Ovary (tissue), 9 donors: Measurements from ENCODE around the gene HSPH1. TPM values are rescaled to one million over a fixed set of nuclear protein-coding genes. Genes with fewer than 3 reads are reported as not detected.

Experiments
- DNase-seq, 5 donors: peaks; one replicate each; pipeline ENCODE4 v3.0.0-alpha.2; 2019 to 2020
- H3K27ac ChIP-seq, 2 donors: fragments of 200-600 bp; one replicate each; pipeline versions ENCODE4 v1.5.1 to v1.8.0; 2019 to 2022
- H3K27me3 ChIP-seq: fragments of 200-600 bp; one replicate; pipeline ENCODE4 v1.8.0; 2022
- H3K36me3 ChIP-seq: fragments of 200-600 bp; sonication (generic); one replicate; pipeline ENCODE4 v1.5.1; 2019
- H3K4me1 ChIP-seq: one replicate; pipeline ENCODE4 v1.8.1; 2013; ENCODE audit warnings: mild to moderate bottlenecking, moderate library complexity; ENCODE audit not compliant: insufficient read depth
- H3K4me3 ChIP-seq: fragments of 200-600 bp; sonication (generic); one replicate; pipeline ENCODE4 v1.5.1; 2017
- H3K9me3 ChIP-seq, 2 donors: fragments of 200-600 bp in 1 of 2; sonication (generic) in 1 of 2; one replicate each; pipeline versions ENCODE4 v1.5.1 to v1.8.1; 2013 to 2019; ENCODE audit warnings: mild to moderate bottlenecking in 1 of 2, moderate library complexity in 1 of 2
- CTCF ChIP-seq, 3 donors: fragments of 450-650 bp in 2 of 3; fragments of 200-600 bp in 1 of 3; IDR thresholded peaks; one replicate each; pipeline versions ENCODE4 v1.5.1 to v1.8.0; 2016 to 2022; ENCODE audit warnings: antibody characterized with exemption in 3 of 3, mild to moderate bottlenecking in 1 of 3
- EP300 ChIP-seq: sonication (generic); formaldehyde crosslinking; IDR thresholded peaks from one replicate; pipeline ENCODE4 v1.6.1; 2017; ENCODE audit warnings: antibody characterized with exemption
- POLR2A ChIP-seq: fragments of 450-650 bp; IDR thresholded peaks from one replicate; pipeline ENCODE4 v1.6.1; 2017; ENCODE audit warnings: antibody characterized with exemption, mild to moderate bottlenecking, moderate library complexity
- WGBS, 3 donors: extraction: QIAGEN DNeasy Blood & Tissue Kit in 1 of 3; methylation state at CpG; one replicate each; pipeline versions ENCODE4 v1.1.5 to v1.1.7; 2013 to 2017; 5-methylcytosine and 5-hydroxymethylcytosine counted together
- intact Hi-C, 4 donors: fragments of 100-400 bp; cut with DNase I; formaldehyde crosslinking; loops; one replicate each; pipeline versions ENCODE4 v1.11.0 to v1.15.1; 2022 to 2023
- polyA plus RNA-seq, 2 donors: library from polyadenylated mRNA; stranded (reverse); fragments of 200-250 nt in 1 of 2; fragments of 350-450 nt in 1 of 2; fragmentation: Illumina TruSeq in 1 of 2; extraction: RNeasy Lipid Tissue Mini Kit (QIAGEN cat#74804) in 1 of 2; gene quantifications; one replicate each; pipeline ENCODE4 v1.2.3, GENCODE V29; 2013 to 2014
- total RNA-seq, 7 donors: library from RNA; depleted of rRNA in 2 of 7; stranded (reverse); fragments of >200 nt in 2 of 7; fragmentation: NEBNext Ultra II Directional in 3 of 7; extraction: Animal tissue kit (Norgen Biotek cat#: 25700) in 3 of 7; gene quantifications; one replicate each; pipeline versions ENCODE4 v1.1.0 to v1.2.4, GENCODE V29; 2016 to 2023
- donor health status: DM: no; HTN: no; CAD: no; lungs with moderate emphysema.
- donor health status: DM: no; HTN: no; CAD: no.
- donor health status: Bipolar disorder and iron deficiency.
- donor health status: DM: yes; HTN: yes; CAD: no.
- donor health status: DM: no; HTN: no; CAD: no.
- donor health status: DM: yes; HTN: yes; CAD: no.

The HSPH1 gene
- total and polyA plus RNA-seq, 9 donors: 16.0 to 93.2 (median 52.7) TPM

- DNase-seq: no peak
- WGBS, 3 donors: 75 to 77% (median 75%) methylated on average over 6 of the region's 6 CpGs
- no peak overlapping the region for H3K27ac ChIP-seq
Observed at GRCh38 chr13:31094331-31095015, 67.2 kb downstream of the HSPH1 start.

GRCh38 chr13:31093145-31093885, 68.4 kb downstream of the HSPH1 start:
- H3K27ac ChIP-seq: no peak overlapping the region
- H3K36me3 ChIP-seq: no peaks in the 10 kb centered on the region
- no peaks in the 10 kb centered on the region for H3K9me3 ChIP-seq
- TF ChIP-seq POLR2A: no peak
- intact Hi-C loops: no loop called here
- DNase-seq: no peak
- WGBS, 3 donors: 88 to 90% (median 89%) methylated on average over 9 of the region's 9 CpGs
- H3K4me1 ChIP-seq: no peaks in the 10 kb centered on the region
- H3K4me3 ChIP-seq: no peak overlapping the region
- H3K27me3 ChIP-seq: no peaks in the 10 kb centered on the region

More at GRCh38 chr13:31094331-31095015, 67.2 kb downstream of the HSPH1 start:
- intact Hi-C loops: no loop called here
- Histone ChIP-seq H3K27me3 (no peaks in the 10 kb centered on the region), H3K4me1 (no peaks in the 10 kb centered on the region), H3K36me3 (no peaks in the 10 kb centered on the region), H3K9me3 (no peaks in the 10 kb centered on the region), H3K4me3 (no peak overlapping the region)
- TF ChIP-seq EP300 (no peak), POLR2A (no peak), CTCF (IDR thresholded peaks at IDR 0.05) (no peak)

- Histone ChIP-seq H3K9me3 (no peaks in the 10 kb centered on the region), H3K36me3 (no peaks in the 10 kb centered on the region), H3K4me3 (no peak overlapping the region), H3K27me3 (no peaks in the 10 kb centered on the region), H3K4me1 (no peaks in the 10 kb centered on the region), H3K27ac (no peak overlapping the region)
- intact Hi-C loops: no loop called here
- no peak for DNase-seq
- 83 to 92% (median 86%) methylated on average over 5 of the region's 5 CpGs for WGBS, 3 donors
- no peak for TF ChIP-seq EP300
- no peak for TF ChIP-seq POLR2A
- no peak for TF ChIP-seq CTCF (IDR thresholded peaks at IDR 0.05)
Observed at GRCh38 chr13:31092646-31093045, 69.1 kb downstream of the HSPH1 start.

GRCh38 chr13:31090961-31091624, 70.6 kb downstream of the HSPH1 start:
- intact Hi-C loops: no loop called here
- H3K27ac ChIP-seq: no peak overlapping the region
- no peak overlapping the region for H3K4me3 ChIP-seq
- TF ChIP-seq EP300 (no peak), CTCF (IDR thresholded peaks at IDR 0.05) (no peak), POLR2A (no peak)
- DNase-seq: no peak
- 51 to 54% (median 54%) methylated on average over 16 of the region's 16 CpGs for WGBS, 3 donors
- no peaks in the 10 kb centered on the region for H3K27me3 ChIP-seq
- no peaks in the 10 kb centered on the region for H3K4me1 ChIP-seq
- H3K36me3 ChIP-seq: no peaks in the 10 kb centered on the region
- no peaks in the 10 kb centered on the region for H3K9me3 ChIP-seq
